Measurements from ENCODE around the gene LRRC74B. TPM values are rescaled to one million over a fixed set of nuclear protein-coding genes. Genes with fewer than 3 reads are reported as not detected.

The LRRC74B gene
- total RNA-seq, 3 donors from 2014 or later, result not detected

DNA sequence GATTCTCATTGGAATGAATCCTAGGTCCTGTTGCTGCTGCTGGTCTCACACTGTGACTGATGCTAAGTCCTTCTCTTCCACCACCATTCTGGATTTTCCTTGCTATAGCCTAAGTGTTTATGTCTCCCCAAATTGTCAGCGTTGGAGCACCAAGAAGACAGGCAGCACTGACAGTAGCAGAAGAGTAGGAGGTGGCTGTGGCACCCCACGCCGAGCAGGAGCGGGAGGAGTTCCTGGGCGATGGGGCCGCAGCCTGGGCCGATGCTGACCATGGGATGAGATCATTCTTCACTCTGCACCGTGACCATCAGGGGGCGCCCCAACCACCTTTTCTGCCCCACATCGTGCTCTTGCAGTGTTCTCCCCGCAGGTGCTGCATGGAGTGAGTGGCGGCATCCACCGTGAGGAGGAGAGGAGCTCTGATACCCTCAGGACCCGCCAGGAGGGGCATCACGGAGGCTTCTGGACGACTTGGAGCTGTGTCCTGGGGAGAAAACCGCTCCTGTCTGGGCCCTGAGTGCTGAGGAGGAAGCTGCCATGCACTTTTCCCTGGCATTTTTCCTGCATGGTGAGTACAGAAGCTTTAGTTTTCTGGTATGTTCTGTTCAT lies 57.0 kb downstream of the LRRC74B start:
- Mint-ChIP-seq H3K4me1 (ENCODE audit: low read depth) (peaks cover 5% of the 10 kb centered on the region), H3K36me3 (ENCODE audit: insufficient read depth) (no peaks in the 10 kb centered on the region), H3K27me3 (ENCODE audit: low read depth) (peaks cover 19% of the 10 kb centered on the region), H3K9me3 (no peaks in the 10 kb centered on the region), H3K4me3 (no peak overlapping the region)
- DNase-seq, result peak; percentile 69
- peak; percentile 98 to 99 for ATAC-seq

- no peak for DNase-seq
- Mint-ChIP-seq H3K4me1 (ENCODE audit: low read depth) (peaks cover 5% of the 10 kb centered on the region), H3K27me3 (ENCODE audit: low read depth) (peaks cover 19% of the 10 kb centered on the region), H3K4me3 (no peak overlapping the region), H3K36me3 (ENCODE audit: insufficient read depth) (no peaks in the 10 kb centered on the region), H3K9me3 (no peaks in the 10 kb centered on the region)
- ATAC-seq, result no peak
Observed at GRCh38 chr22:21103633-21104032, 57.9 kb downstream of the LRRC74B start.

DNA sequence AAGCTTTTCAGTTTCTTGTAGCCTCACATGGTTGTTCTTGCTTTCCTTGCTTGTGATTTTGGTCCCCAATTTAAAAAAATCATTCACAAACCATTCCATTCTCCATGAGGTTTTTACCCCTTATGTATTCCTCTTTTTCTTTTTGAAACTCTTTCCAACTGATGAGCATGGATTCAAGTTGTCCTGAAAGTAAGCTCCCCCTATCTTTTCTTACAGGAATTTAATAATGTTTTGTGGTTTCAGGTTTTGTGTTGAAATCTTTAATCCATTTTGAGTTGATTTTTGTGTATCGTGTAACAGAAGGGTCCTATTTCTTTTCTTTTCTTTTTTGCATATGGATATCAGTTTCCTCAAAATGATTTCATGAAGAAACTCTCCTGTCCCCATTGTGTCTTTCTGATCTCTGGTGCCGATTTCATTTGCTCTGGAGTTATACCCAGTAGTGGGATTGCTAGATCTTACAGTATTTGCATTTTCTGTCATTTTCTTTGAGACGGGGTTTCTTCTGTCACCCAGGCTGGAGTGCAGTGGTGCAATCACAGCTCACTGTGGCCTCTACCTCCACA lies 58.5 kb downstream of the LRRC74B start:
- Mint-ChIP-seq H3K36me3 (ENCODE audit: insufficient read depth) (no peaks in the 10 kb centered on the region), H3K4me3 (no peak overlapping the region), H3K4me1 (ENCODE audit: low read depth) (peaks cover 5% of the 10 kb centered on the region), H3K27me3 (ENCODE audit: low read depth) (peaks cover 15% of the 10 kb centered on the region), H3K9me3 (no peaks in the 10 kb centered on the region)
- ATAC-seq (no peak), DNase-seq (no peak)

DNA sequence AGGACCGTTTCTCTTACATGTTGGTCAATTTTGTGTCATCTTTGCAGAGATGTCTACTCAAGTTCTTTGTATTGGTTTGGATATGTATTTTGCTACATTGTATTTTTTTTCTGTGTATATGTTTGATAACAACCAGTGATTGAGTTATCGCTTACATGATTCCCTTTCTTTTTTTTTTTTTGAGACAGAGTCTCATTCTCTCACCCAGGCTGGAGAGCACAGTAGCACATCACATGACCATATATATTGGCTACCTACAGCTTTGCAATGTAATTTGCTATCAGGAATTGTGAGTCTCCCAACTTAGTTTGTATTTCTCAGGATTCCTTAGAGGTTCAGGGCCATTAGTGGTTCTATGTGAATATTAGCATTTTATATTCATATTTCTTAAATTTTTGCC lies 59.5 kb downstream of the LRRC74B start:
- no peak for DNase-seq
- no peaks in the 10 kb centered on the region for H3K36me3 Mint-ChIP-seq (ENCODE audit: insufficient read depth)
- no peak overlapping the region for H3K4me3 Mint-ChIP-seq
- no peaks in the 10 kb centered on the region for H3K9me3 Mint-ChIP-seq
- peaks cover 14% of the 10 kb centered on the region for H3K27me3 Mint-ChIP-seq (ENCODE audit: low read depth)
- no peak for ATAC-seq
- peaks cover 5% of the 10 kb centered on the region for H3K4me1 Mint-ChIP-seq (ENCODE audit: low read depth)

DNA sequence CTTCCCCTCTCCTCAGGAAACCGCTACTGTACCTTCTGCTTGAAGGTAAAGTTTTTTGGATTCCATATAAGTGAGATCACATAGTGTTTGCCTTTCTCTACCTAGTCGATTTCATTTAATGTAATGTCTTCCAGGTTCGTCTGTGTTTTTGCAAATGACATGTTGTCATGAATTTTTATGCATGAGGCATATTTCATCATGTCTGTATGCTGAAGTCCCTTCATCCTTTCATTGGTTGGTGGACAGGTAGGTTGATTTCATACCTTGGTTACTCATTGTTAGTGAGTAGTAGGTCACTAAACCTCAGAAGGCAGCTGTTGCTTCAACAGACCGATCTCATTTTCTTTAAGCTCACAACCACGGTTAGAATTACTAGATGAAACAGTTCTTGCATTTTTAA lies 60.3 kb downstream of the LRRC74B start:
- DNase-seq, result no peak
- no peak for ATAC-seq
- no peak overlapping the region for H3K4me3 Mint-ChIP-seq
- H3K36me3 Mint-ChIP-seq (ENCODE audit: insufficient read depth), result no peaks in the 10 kb centered on the region
- H3K27me3 Mint-ChIP-seq (ENCODE audit: low read depth), result peaks cover 14% of the 10 kb centered on the region
- no peaks in the 10 kb centered on the region for H3K9me3 Mint-ChIP-seq
- H3K4me1 Mint-ChIP-seq (ENCODE audit: low read depth), result peaks cover 5% of the 10 kb centered on the region

- Mint-ChIP-seq H3K4me3 (no peak overlapping the region), H3K9me3 (no peaks in the 10 kb centered on the region), H3K4me1 (ENCODE audit: low read depth) (no peaks in the 10 kb centered on the region), H3K36me3 (ENCODE audit: insufficient read depth) (no peaks in the 10 kb centered on the region), H3K27me3 (ENCODE audit: low read depth) (peaks cover 9% of the 10 kb centered on the region)
- no peak for ATAC-seq
- DNase-seq, result no peak
Observed at GRCh38 chr22:21108379-21109115, 62.8 kb downstream of the LRRC74B start.

Other genes with a start within 250 kb of the LRRC74B start
- gene PI4KA, start 187.1 kb upstream of the LRRC74B start, total RNA-seq, result 10 to 100 TPM; 64.1 to 66.6 (median 66.5) TPM
- 10 to 100 TPM; 19.0 to 22.6 (median 22.2) TPM for gene SNAP29, start 186.9 kb upstream of the LRRC74B start, total RNA-seq
- gene CRKL, start 128.5 kb upstream of the LRRC74B start, total RNA-seq, result 10 to 100 TPM; 82.9 to 90.5 (median 89.2) TPM
- under 1 TPM; 0.30 to 0.78 (median 0.47) TPM for gene AIFM3, start 78.7 kb upstream of the LRRC74B start, total RNA-seq
- 10 to 100 TPM; 82.4 to 96.6 (median 84.7) TPM for gene LZTR1, start 63.6 kb upstream of the LRRC74B start, total RNA-seq
- 10 to 100 TPM; 53.6 to 55.0 (median 53.6) TPM for gene THAP7, start 43.8 kb upstream of the LRRC74B start, total RNA-seq
- under 1 TPM in 1 of 3 donors, not detected in 2; 0.13 TPM for gene P2RX6, start 30.8 kb upstream of the LRRC74B start, total RNA-seq
- under 1 TPM in 2 of 3 donors, not detected in 1; 0.10 to 0.13 TPM for gene SLC7A4, start 13.4 kb upstream of the LRRC74B start, total RNA-seq

All from activated T-cell treated with anti-CD3 and anti-CD28 coated beads, Interleukin-2, amount 50 U/mL, for 4 hours (primary cell).